Measurements from ENCODE around the gene PF4V1.

PF4V1 gene

GRCh38 chr4:73847526-73848182, 5.4 kb upstream of the PF4V1 start:
- no peak for DNase-seq (ENCODE audit: low read depth, low spot score)

GRCh38 chr4:73848183-73848777, 4.8 kb upstream of the PF4V1 start:
- DNase-seq (ENCODE audit: low read depth, low spot score): no peak

GRCh38 chr4:73850261-73850970, 2.7 kb upstream of the PF4V1 start:
- DNase-seq (ENCODE audit: low read depth, low spot score): no peak

GRCh38 chr4:73851293-73851692, 1.8 kb upstream of the PF4V1 start:
- DNase-seq (ENCODE audit: low read depth, low spot score): no peak

- no peak for DNase-seq (ENCODE audit: low read depth, low spot score)
Measured at GRCh38 chr4:73852771-73853170, 325 bp upstream of the PF4V1 start.

GRCh38 chr4:73853718-73854473, 800 bp downstream of the PF4V1 start:
- DNase-seq (ENCODE audit: low read depth, low spot score): no peak

GRCh38 chr4:73855406-73855805, 2.3 kb downstream of the PF4V1 start:
- DNase-seq (ENCODE audit: low read depth, low spot score): no peak

- no peak for DNase-seq (ENCODE audit: low read depth, low spot score)
Measured at GRCh38 chr4:73856518-73856917, 3.4 kb downstream of the PF4V1 start.

- no peak for DNase-seq (ENCODE audit: low read depth, low spot score)
Measured at GRCh38 chr4:73859614-73860088, 6.6 kb downstream of the PF4V1 start.

- no peak for DNase-seq (ENCODE audit: low read depth, low spot score)
Measured at GRCh38 chr4:73860181-73860580, 7.1 kb downstream of the PF4V1 start.

GRCh38 chr4:73860917-73861316, 7.8 kb downstream of the PF4V1 start:
- no peak for DNase-seq (ENCODE audit: low read depth, low spot score)

GRCh38 chr4:73862322-73862721, 9.2 kb downstream of the PF4V1 start:
- no peak for DNase-seq (ENCODE audit: low read depth, low spot score)

GRCh38 chr4:73864365-73864764, 11.3 kb downstream of the PF4V1 start:
- DNase-seq (ENCODE audit: low read depth, low spot score): no peak

- no peak for DNase-seq (ENCODE audit: low read depth, low spot score)
Measured at GRCh38 chr4:73864961-73865360, 11.9 kb downstream of the PF4V1 start.

GRCh38 chr4:73865431-73866096, 12.5 kb downstream of the PF4V1 start:
- DNase-seq (ENCODE audit: low read depth, low spot score): no peak

- no peak for DNase-seq (ENCODE audit: low read depth, low spot score)
Measured at GRCh38 chr4:73866246-73866645, 13.2 kb downstream of the PF4V1 start.

GRCh38 chr4:73867783-73868182, 14.7 kb downstream of the PF4V1 start:
- no peak for DNase-seq (ENCODE audit: low read depth, low spot score)

- no peak for DNase-seq (ENCODE audit: low read depth, low spot score)
Measured at GRCh38 chr4:73868206-73869129, 15.4 kb downstream of the PF4V1 start.

- no peak for DNase-seq (ENCODE audit: low read depth, low spot score)
Measured at GRCh38 chr4:73869130-73870055, 16.3 kb downstream of the PF4V1 start, which contains the start of gene CXCL1. CXCL1 (plus strand) TSS chr4:73869393; CDS start chr4:73869471, 78 bp downstream.

Measured in smooth muscle cell of the brain vasculature (primary cell).